HepG2 (cell line): ENCODE results near the gene RNASE7. TPM values are rescaled to one million over a fixed set of nuclear protein-coding genes. Genes with fewer than 3 reads are reported as not detected.

Source experiments
- ARID5B ChIP-seq: IDR thresholded peaks from 2 replicates; pipeline ENCODE4 v1.4.0; 2020; ENCODE audit warnings: mild to moderate bottlenecking, missing genetic modification reagents
- CEBPB ChIP-seq: IDR thresholded peaks from 2 replicates; pipeline ENCODE4 v1.6.1; 2011; ENCODE audit warnings: low read depth, low read length, improper control_type of control experiment, borderline replicate concordance
- FLYWCH1 ChIP-seq: sonication (generic); formaldehyde crosslinking; IDR thresholded peaks from 2 replicates; pipeline ENCODE4 v1.8.1; 2023; ENCODE audit warnings: mild to moderate bottlenecking, missing genetic modification reagents
- HNF1A ChIP-seq, 2 experiments: sonication (generic) in 1 of 2; formaldehyde crosslinking in 1 of 2; IDR thresholded peaks; 2 replicates each; pipeline versions ENCODE4 v1.4.0 to v1.6.1; 2016 to 2020; ENCODE audit warnings: borderline replicate concordance in 1 of 2, low read depth in 1 of 2, mild to moderate bottlenecking in 1 of 2, missing genetic modification reagents in 1 of 2
- HNF4G ChIP-seq, 2 experiments: sonication (generic) in 1 of 2; formaldehyde crosslinking in 1 of 2; IDR thresholded peaks; 2 replicates each; pipeline versions ENCODE4 v1.4.0 to v1.6.1; 2011 to 2020; ENCODE audit warnings: borderline replicate concordance in 2 of 2, low read depth in 2 of 2, mild to moderate bottlenecking in 2 of 2, low read length in 1 of 2, missing genetic modification reagents in 1 of 2, moderate library complexity in 1 of 2
- KLF6 ChIP-seq: IDR thresholded peaks from 2 replicates; pipeline ENCODE4 v1.8.0; 2016; ENCODE audit warnings: missing biosample characterization, missing genetic modification reagents
- MIER2 ChIP-seq: IDR thresholded peaks from 2 replicates; pipeline ENCODE4 v1.6.1; 2016; ENCODE audit warnings: missing biosample characterization, missing genetic modification reagents
- RNF2 ChIP-seq: fragments of 450-650 bp; conservative IDR thresholded peaks from 2 replicates; pipeline ENCODE4 v1.6.1; 2016; ENCODE audit warnings: low read depth
- SRSF9 ChIP-seq: fragments of 200-400 bp; formaldehyde crosslinking; IDR thresholded peaks from 2 replicates; pipeline ENCODE4 v1.6.1; 2018; ENCODE audit warnings: borderline replicate concordance, mild to moderate bottlenecking, low read depth, low read length; ENCODE audit not compliant: insufficient read depth, poor library complexity, severe bottlenecking
- TBX3 ChIP-seq: fragments of 450-650 bp; IDR thresholded peaks from 2 replicates; pipeline ENCODE4 v1.6.1; 2017; ENCODE audit warnings: antibody characterized with exemption, mild to moderate bottlenecking, inconsistent platforms, borderline replicate concordance
- ZBTB3 ChIP-seq: sonication (generic); formaldehyde crosslinking; IDR thresholded peaks from 2 replicates; pipeline ENCODE4 v1.4.0; 2020; ENCODE audit warnings: low read depth, mild to moderate bottlenecking, moderate library complexity, missing genetic modification reagents, borderline replicate concordance
- ZMYM2 ChIP-seq: sonication (generic); formaldehyde crosslinking; IDR thresholded peaks from 2 replicates; pipeline ENCODE4 v1.8.0; 2022; ENCODE audit warnings: mild to moderate bottlenecking, missing genetic modification reagents
- ZNF282 ChIP-seq: fragments of 450-650 bp; IDR thresholded peaks from 2 replicates; pipeline ENCODE4 v1.6.1; 2018; ENCODE audit not compliant: partially characterized antibody
- ZNF468 ChIP-seq: sonication (generic); formaldehyde crosslinking; IDR thresholded peaks from 2 replicates; pipeline ENCODE4 v1.8.0; 2022; ENCODE audit warnings: mild to moderate bottlenecking, moderate library complexity, missing genetic modification reagents
- ZNF564 ChIP-seq: sonication (generic); formaldehyde crosslinking; IDR thresholded peaks from 2 replicates; pipeline ENCODE4 v1.8.1; 2023; ENCODE audit warnings: mild to moderate bottlenecking, missing genetic modification reagents
- ZNF749 ChIP-seq: sonication (generic); formaldehyde crosslinking; IDR thresholded peaks from 2 replicates; pipeline ENCODE4 v1.8.0; 2022; ENCODE audit warnings: mild to moderate bottlenecking, missing genetic modification reagents, moderate library complexity, borderline replicate concordance
- ZNF770 ChIP-seq: sonication (generic); formaldehyde crosslinking; IDR thresholded peaks from 2 replicates; pipeline ENCODE4 v1.5.0; 2020; ENCODE audit warnings: mild to moderate bottlenecking, missing genetic modification reagents
- polyA plus RNA-seq, 8 experiments: library from polyadenylated mRNA; depleted of rRNA in 3 of 8; stranded (reverse) in 7 of 8; unstranded in 1 of 8; fragments of >200 nt; fragmentation: Illumina TruSeq in 4 of 8; extraction: Trizol in 4 of 8; gene quantifications; 2 replicates each; pipeline versions ENCODE4 v1.2.1 to v1.2.3, GENCODE V29; 2011 to 2016; ENCODE audit warnings: low read depth in 4 of 8, missing spikeins in 1 of 8, mixed read lengths in 1 of 8; ENCODE audit not compliant: insufficient read depth in 1 of 8
- total RNA-seq, 5 experiments: library from RNA; depleted of rRNA; stranded (reverse); fragments of >200 nt; fragmentation: Illumina TruSeq; extraction: Trizol; gene quantifications; 2 replicates each; pipeline ENCODE4 v1.2.3, GENCODE V29; 2016; ENCODE audit warnings: low read depth in 1 of 5

The RNASE7 gene
- total and polyA plus RNA-seq, 2 of the 13 experiments (the other 11 are each of a cell fraction or from before 2014, with no cell fraction given), result 0.04 TPM; not detected in 1

- TF ChIP-seq ZNF468 (CRISPR knock-in tag) (0 out of 2 replicates have a peak, but pooled peaks have one; percentile 72), TBX3 (peak; percentile 64), CEBPB (no peak), HNF1A (IDR thresholded peaks at IDR 0.05; ENCODE audit: low read depth) (no peak), HNF1A (CRISPR knock-in tag; IDR thresholded peaks at IDR 0.05; ENCODE audit: borderline replicate concordance) (peak; percentile 62; the same call in 1 of the 2 replicates), ZNF282 (no peak), ZNF564 (no peak), FLYWCH1 (no peak), RNF2 (peak; percentile 65; the same call in 1 of the 2 replicates), ZMYM2 (CRISPR knock-in tag) (no peak), ZNF749 (CRISPR knock-in tag) (peak; percentile 78; the same call in 1 of the 2 replicates), SRSF9 (no peak), HNF4G (IDR thresholded peaks at IDR 0.05; ENCODE audit: borderline replicate concordance, low read depth, low read length) (no peak), HNF4G (CRISPR knock-in tag; IDR thresholded peaks at IDR 0.05; ENCODE audit: borderline replicate concordance, low read depth) (peak; percentile 86; the same call in 1 of the 2 replicates), ZBTB3 (CRISPR knock-in tag) (no peak), MIER2 (CRISPR knock-in tag) (peak; percentile 90), ARID5B (CRISPR knock-in tag) (peak; percentile 77), ZNF770 (CRISPR knock-in tag) (peak; percentile 95), KLF6 (peak; percentile 87; the same call in 1 of the 2 replicates)
Measured at GRCh38 chr14:21092273-21093011, 50.3 kb downstream of the RNASE7 start (continued).
